Spinal cord (tissue), 10 donors: ENCODE data around the gene DPF3. TPM values are rescaled to one million over a fixed set of nuclear protein-coding genes. Genes with fewer than 3 reads are reported as not detected.

Source experiments
- DNase-seq, 6 donors: peaks; one replicate each; pipeline versions ENCODE4 v3.0.0 to v3.0.0-alpha.2; 2013 to 2015; ENCODE audit warnings: low spot score in 6 of 6, low read depth in 4 of 6
- H3K27ac ChIP-seq: one replicate; pipeline ENCODE4 v1.5.1; 2013; ENCODE audit warnings: low read depth, low read length, control low read depth
- H3K27me3 ChIP-seq: one replicate; pipeline ENCODE4 v1.6.1; 2013; ENCODE audit warnings: low read length; ENCODE audit not compliant: control insufficient read depth, insufficient read depth
- H3K36me3 ChIP-seq: one replicate; pipeline ENCODE4 v1.6.1; 2013; ENCODE audit warnings: low read length; ENCODE audit not compliant: control insufficient read depth, insufficient read depth
- H3K4me1 ChIP-seq: one replicate; pipeline ENCODE4 v1.6.1; 2013; ENCODE audit warnings: low read length; ENCODE audit not compliant: control insufficient read depth, insufficient read depth
- H3K4me3 ChIP-seq: one replicate; pipeline ENCODE4 v1.5.1; 2013; ENCODE audit warnings: low read depth, low read length, control low read depth
- H3K9me3 ChIP-seq: one replicate; pipeline ENCODE4 v1.6.1; 2013; ENCODE audit warnings: low read length; ENCODE audit not compliant: control insufficient read depth, insufficient read depth
- WGBS: methylation state at CpG from one replicate; pipeline ENCODE4 v1.1.5; 2013; ENCODE audit warnings: missing lambda C conversion rate; ENCODE audit not compliant: insufficient coverage; 5-methylcytosine and 5-hydroxymethylcytosine counted together
- polyA plus RNA-seq, 2 donors: library from polyadenylated mRNA; unstranded; fragments of 120-200 nt; gene quantifications; one replicate each; pipeline ENCODE4 v1.2.1, GENCODE V29; 2013; ENCODE audit not compliant: insufficient read length in 2 of 2
- total RNA-seq, 2 donors: library from RNA; depleted of rRNA in 1 of 2; stranded (reverse); fragments of 120-200 nt in 1 of 2; fragments of >200 nt in 1 of 2; gene quantifications; one replicate each; pipeline versions ENCODE4 v1.2.3 to v1.2.4, GENCODE V29; 2013 to 2014
- donor health status: healthy.

DPF3 gene
- total and polyA plus RNA-seq, 4 donors: 9.6 to 14.5 (median 12.8) TPM

- H3K4me1 ChIP-seq: peaks cover 22% of the 10 kb centered on the region
- peaks cover 4% of the 10 kb centered on the region for H3K27me3 ChIP-seq
- H3K27ac ChIP-seq: no peak overlapping the region
- DNase-seq: no peak
- H3K9me3 ChIP-seq: no peaks in the 10 kb centered on the region
- 50% methylated on average over 1 of the region's 4 CpGs for WGBS
- no peaks in the 10 kb centered on the region for H3K36me3 ChIP-seq
- no peak overlapping the region for H3K4me3 ChIP-seq
These were observed 9.9 kb downstream of the DPF3 start for GRCh38 chr14:72883961-72884360.

- Histone ChIP-seq H3K9me3 (no peaks in the 10 kb centered on the region), H3K4me3 (no peak overlapping the region), H3K4me1 (peaks cover 22% of the 10 kb centered on the region), H3K27ac (no peak overlapping the region), H3K36me3 (no peaks in the 10 kb centered on the region), H3K27me3 (no peaks in the 10 kb centered on the region)
- DNase-seq: no peak
- 100% methylated on average over 1 of the region's 2 CpGs for WGBS
These were observed 10.8 kb downstream of the DPF3 start for GRCh38 chr14:72883109-72883508.

GRCh38 chr14:72882463-72882862 lies 11.4 kb downstream of the DPF3 start:
- 20% methylated on average over 1 of the region's 7 CpGs for WGBS
- Histone ChIP-seq H3K9me3 (no peaks in the 10 kb centered on the region), H3K27me3 (no peaks in the 10 kb centered on the region), H3K4me3 (no peak overlapping the region), H3K4me1 (peaks cover 22% of the 10 kb centered on the region), H3K27ac (no peak overlapping the region), H3K36me3 (no peaks in the 10 kb centered on the region)
- DNase-seq: peak in 1 of 6 donors; percentile 56

GRCh38 chr14:72882047-72882446 lies 11.9 kb downstream of the DPF3 start:
- DNase-seq: no peak
- no CpG with 5 or more reads among the region's 1 CpG for WGBS
- Histone ChIP-seq H3K4me1 (peaks cover 23% of the 10 kb centered on the region), H3K9me3 (no peaks in the 10 kb centered on the region), H3K27ac (no peak overlapping the region), H3K27me3 (no peaks in the 10 kb centered on the region), H3K36me3 (no peaks in the 10 kb centered on the region), H3K4me3 (no peak overlapping the region)

- Histone ChIP-seq H3K36me3 (no peaks in the 10 kb centered on the region), H3K4me3 (no peak overlapping the region), H3K27ac (no peak overlapping the region), H3K9me3 (no peaks in the 10 kb centered on the region), H3K4me1 (peaks cover 28% of the 10 kb centered on the region), H3K27me3 (no peaks in the 10 kb centered on the region)
- peak in 1 of 6 donors; percentile 66 for DNase-seq
- 60% methylated on average over 1 of the region's 2 CpGs for WGBS
These were observed 12.4 kb downstream of the DPF3 start for GRCh38 chr14:72881543-72881942.

GRCh38 chr14:72880820-72881219 lies 13.1 kb downstream of the DPF3 start:
- WGBS: no CpG with 5 or more reads among the region's 2 CpGs
- Histone ChIP-seq H3K4me1 (peaks cover 34% of the 10 kb centered on the region), H3K4me3 (no peak overlapping the region), H3K36me3 (no peaks in the 10 kb centered on the region), H3K9me3 (no peaks in the 10 kb centered on the region), H3K27me3 (no peaks in the 10 kb centered on the region), H3K27ac (no peak overlapping the region)
- DNase-seq: no peak

- Histone ChIP-seq H3K27me3 (no peaks in the 10 kb centered on the region), H3K4me1 (peaks cover 34% of the 10 kb centered on the region)
- 50% methylated on average over 1 of the region's 2 CpGs for WGBS
These were observed 13.7 kb downstream of the DPF3 start for GRCh38 chr14:72880164-72880563.

GRCh38 chr14:72879431-72879830 lies 14.5 kb downstream of the DPF3 start:
- H3K4me3 ChIP-seq: no peak overlapping the region
- no peak overlapping the region for H3K27ac ChIP-seq
- H3K27me3 ChIP-seq: no peaks in the 10 kb centered on the region
- no peaks in the 10 kb centered on the region for H3K9me3 ChIP-seq
- no peaks in the 10 kb centered on the region for H3K36me3 ChIP-seq
- peaks cover 32% of the 10 kb centered on the region for H3K4me1 ChIP-seq
- WGBS: 87% methylated on average over 4 of the region's 6 CpGs
- no peak for DNase-seq

More at GRCh38 chr14:72880164-72880563, 13.7 kb downstream of the DPF3 start:
- no peak overlapping the region for H3K27ac ChIP-seq
- H3K4me3 ChIP-seq: no peak overlapping the region
- no peaks in the 10 kb centered on the region for H3K9me3 ChIP-seq
- DNase-seq: no peak
- no peaks in the 10 kb centered on the region for H3K36me3 ChIP-seq

- DNase-seq: no peak
- Histone ChIP-seq H3K4me1 (peaks cover 27% of the 10 kb centered on the region), H3K27me3 (no peaks in the 10 kb centered on the region), H3K27ac (no peak overlapping the region), H3K9me3 (no peaks in the 10 kb centered on the region), H3K36me3 (no peaks in the 10 kb centered on the region), H3K4me3 (no peak overlapping the region)
- 74% methylated on average over 5 of the region's 5 CpGs for WGBS
These were observed 15.2 kb downstream of the DPF3 start for GRCh38 chr14:72878746-72879145.

GRCh38 chr14:72876710-72877063 lies 17.2 kb downstream of the DPF3 start:
- H3K27me3 ChIP-seq: no peaks in the 10 kb centered on the region
- H3K4me3 ChIP-seq: no peak overlapping the region
- no peaks in the 10 kb centered on the region for H3K36me3 ChIP-seq
- peak in 1 of 6 donors; percentile 45 for DNase-seq
- no peak overlapping the region for H3K27ac ChIP-seq
- H3K4me1 ChIP-seq: peaks cover 15% of the 10 kb centered on the region
- H3K9me3 ChIP-seq: no peaks in the 10 kb centered on the region
- 26% methylated on average over 4 of the region's 4 CpGs for WGBS
